Lower lobe of right lung (tissue), 2 donors: Measurements from ENCODE around the gene GALNTL6. TPM values are rescaled to one million over a fixed set of nuclear protein-coding genes. Genes with fewer than 3 reads are reported as not detected.
A peak's percentile ranks its signal among the peaks of the same experiment; 100 is the strongest.

ENCODE experiments used
- ATAC-seq, 2 donors: fragments of 200-7000 bp; cut with Tn5 transposase; one replicate each; pipeline ENCODE4 v1.9.1; 2020 to 2022; ENCODE audit warnings: mild to moderate bottlenecking in 2 of 2, moderate library complexity in 2 of 2
- DNase-seq: peaks from one replicate; pipeline ENCODE4 v3.0.0-alpha.2; 2020
- H3K27ac ChIP-seq: fragments of 200-600 bp; one replicate; pipeline ENCODE4 v1.8.0; 2022
- H3K27me3 ChIP-seq: fragments of 200-600 bp; one replicate; pipeline ENCODE4 v1.8.0; 2022; ENCODE audit warnings: low read depth
- H3K36me3 ChIP-seq: fragments of 200-600 bp; one replicate; pipeline ENCODE4 v1.8.0; 2022; ENCODE audit warnings: mild to moderate bottlenecking
- H3K4me1 ChIP-seq: fragments of 200-600 bp; one replicate; pipeline ENCODE4 v1.8.0; 2022
- H3K4me3 ChIP-seq: fragments of 200-600 bp; one replicate; pipeline ENCODE4 v1.8.0; 2022; ENCODE audit warnings: mild to moderate bottlenecking
- H3K9me3 ChIP-seq: fragments of 200-600 bp; one replicate; pipeline ENCODE4 v1.8.0; 2022
- CTCF ChIP-seq: fragments of 200-600 bp; IDR thresholded peaks from one replicate; pipeline ENCODE4 v1.8.0; 2022; ENCODE audit warnings: antibody characterized with exemption, mild to moderate bottlenecking
- intact Hi-C: fragments of 100-400 bp; cut with DNase I; formaldehyde crosslinking; loops from one replicate; pipeline ENCODE4 v1.11.0; 2022
- total RNA-seq: library from RNA; stranded (reverse); fragmentation: NEBNext Ultra II Directional; extraction: Animal tissue kit (Norgen Biotek cat#: 25700); gene quantifications from one replicate; pipeline ENCODE4 v1.2.1, GENCODE V29; 2021
- donor health status: DM: no; HTN: yes; CAD: no; lungs with severe emphysema.

The GALNTL6 gene
- total RNA-seq, 1 donor from 2014 or later: not detected

DNA sequence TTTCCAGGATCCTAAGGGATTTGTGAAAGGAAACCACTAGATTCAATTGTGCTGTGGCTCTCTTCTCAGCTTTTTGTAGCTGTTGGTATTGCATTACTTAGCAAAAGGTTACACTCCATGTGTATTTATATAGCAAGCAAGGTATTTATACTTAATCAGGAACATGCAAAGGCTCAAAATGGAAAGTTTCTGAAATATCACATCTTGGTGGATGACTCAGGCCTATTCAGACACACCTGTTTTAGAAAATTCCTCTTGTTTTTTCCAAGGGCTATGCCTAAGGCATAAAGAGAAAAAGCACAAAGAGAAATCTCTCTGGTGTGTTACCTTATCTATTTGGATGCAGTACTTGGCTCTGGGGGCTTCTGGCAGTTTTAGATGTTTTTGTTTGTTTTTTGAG is 1211.0 kb downstream of the GALNTL6 start:
- DNase-seq (no peak), ATAC-seq (no peak)
- Histone ChIP-seq H3K27ac (no peak overlapping the region), H3K9me3 (no peaks in the 10 kb centered on the region), H3K4me3 (no peak overlapping the region), H3K4me1 (no peaks in the 10 kb centered on the region), H3K36me3 (no peaks in the 10 kb centered on the region), H3K27me3 (no peaks in the 10 kb centered on the region)
- no peak for TF ChIP-seq CTCF
- intact Hi-C loops: loop anchor here (10.0 kb wide), 1 partner anchor 231 kb away; no protein-coding TSS in a partner anchor

DNA sequence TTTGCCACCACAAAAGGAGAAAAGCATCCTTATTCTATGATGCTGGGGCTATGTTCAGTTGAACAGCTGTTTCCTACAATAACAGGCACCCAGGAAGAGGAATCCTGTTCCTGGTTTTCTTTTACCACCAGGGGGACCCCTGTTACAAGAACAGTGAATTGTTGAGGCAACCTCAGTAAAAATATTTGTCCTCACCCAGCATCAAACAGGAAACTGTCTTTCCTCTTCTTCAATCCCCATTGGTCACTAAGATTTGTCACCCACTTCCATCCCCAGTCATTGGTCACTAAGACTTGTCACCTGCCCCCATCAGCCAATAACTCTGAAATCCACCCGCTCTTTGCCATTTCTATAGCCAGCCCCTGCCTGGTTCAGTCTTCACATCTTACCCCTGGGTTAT is 1211.9 kb downstream of the GALNTL6 start:
- H3K36me3 ChIP-seq: no peaks in the 10 kb centered on the region
- ATAC-seq (peak; percentile 53 to 70), DNase-seq (no peak)
- H3K9me3 ChIP-seq: no peaks in the 10 kb centered on the region
- no peak overlapping the region for H3K4me3 ChIP-seq
- intact Hi-C loops: loop anchor here (10.0 kb wide), 1 partner anchor 230 kb away; no protein-coding TSS in a partner anchor
- H3K27me3 ChIP-seq: no peaks in the 10 kb centered on the region
- H3K27ac ChIP-seq: no peak overlapping the region
- no peaks in the 10 kb centered on the region for H3K4me1 ChIP-seq
- peak; percentile 66 for TF ChIP-seq CTCF

- no peaks in the 10 kb centered on the region for H3K27me3 ChIP-seq
- H3K4me1 ChIP-seq: peaks cover 25% of the 10 kb centered on the region
- DNase-seq (no peak), ATAC-seq (no peak)
- H3K4me3 ChIP-seq: no peak overlapping the region
- H3K27ac ChIP-seq: no peak overlapping the region
- no peaks in the 10 kb centered on the region for H3K36me3 ChIP-seq
- TF ChIP-seq CTCF: no peak
- no peaks in the 10 kb centered on the region for H3K9me3 ChIP-seq
- intact Hi-C loops: no loop called here
These were observed 1224.0 kb downstream of the GALNTL6 start for GRCh38 chr4:173037242-173037641.

DNA sequence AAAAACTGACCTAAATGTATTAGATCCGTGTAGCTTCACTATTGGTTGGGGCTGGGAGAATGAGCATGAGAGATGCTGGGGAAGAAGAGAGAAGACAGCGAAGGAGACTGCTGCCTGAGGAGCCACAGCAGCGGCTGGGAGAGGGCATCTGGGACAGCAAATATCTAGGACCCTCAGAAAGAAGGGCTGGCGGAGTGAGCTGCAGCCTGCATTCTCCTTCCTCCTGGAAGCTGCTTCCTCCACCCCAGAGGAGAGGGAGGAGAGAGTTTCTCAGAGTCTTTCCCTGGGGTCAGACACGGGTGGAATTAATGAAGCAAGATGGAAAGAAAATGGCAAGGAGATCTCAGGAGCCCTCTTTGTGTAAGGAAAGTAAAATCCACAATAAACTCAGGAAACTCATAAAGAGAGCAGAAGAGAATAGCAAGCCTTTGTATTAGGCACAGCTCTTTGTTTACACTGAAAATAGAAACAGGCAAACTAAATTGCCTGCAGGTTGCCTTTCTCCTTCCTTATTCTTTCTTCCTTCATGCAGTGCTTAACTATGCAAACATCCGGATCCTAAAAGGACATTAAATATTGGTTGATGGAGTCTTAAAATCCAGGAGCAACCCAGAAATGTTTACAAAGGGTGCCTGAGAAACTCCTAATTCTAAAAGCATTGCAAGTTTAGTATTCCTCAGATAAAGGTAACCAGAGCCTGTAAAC is 1225.1 kb downstream of the GALNTL6 start:
- TF ChIP-seq CTCF: no peak
- no peak for ATAC-seq
- Histone ChIP-seq H3K9me3 (no peaks in the 10 kb centered on the region), H3K36me3 (no peaks in the 10 kb centered on the region), H3K4me3 (no peak overlapping the region), H3K27ac (no peak overlapping the region), H3K27me3 (no peaks in the 10 kb centered on the region), H3K4me1 (peaks cover 25% of the 10 kb centered on the region)
- no peak for DNase-seq
- intact Hi-C loops: no loop called here

- DNase-seq (no peak), ATAC-seq (peak; percentile 41 to 54)
- Histone ChIP-seq H3K9me3 (no peaks in the 10 kb centered on the region), H3K4me3 (no peak overlapping the region), H3K27me3 (no peaks in the 10 kb centered on the region), H3K4me1 (peaks cover 25% of the 10 kb centered on the region), H3K27ac (peak overlapping the region; percentile 11), H3K36me3 (no peaks in the 10 kb centered on the region)
- no peak for TF ChIP-seq CTCF
- intact Hi-C loops: no loop called here
These were observed 1226.7 kb downstream of the GALNTL6 start for GRCh38 chr4:173039617-173040577.
